ENCODE results near the gene AGER.
"Not testable (repeated sequence)": the region's sequence is repeated elsewhere in the genome, so short reads cannot be mapped to it uniquely, and the experiment has no call there.

AGER gene

GRCh38 chr6:32146687-32147086, 37.4 kb downstream of the AGER start:
- DNase-seq, result no peak

- peak; percentile 22 for DNase-seq
These were observed 37.8 kb downstream of the AGER start for GRCh38 chr6:32146287-32146686.

- not testable (repeated sequence) for DNase-seq
These were observed 39.8 kb downstream of the AGER start for GRCh38 chr6:32144238-32144637.

- no peak for DNase-seq
These were observed 43.5 kb downstream of the AGER start for GRCh38 chr6:32140420-32141046.

DNA sequence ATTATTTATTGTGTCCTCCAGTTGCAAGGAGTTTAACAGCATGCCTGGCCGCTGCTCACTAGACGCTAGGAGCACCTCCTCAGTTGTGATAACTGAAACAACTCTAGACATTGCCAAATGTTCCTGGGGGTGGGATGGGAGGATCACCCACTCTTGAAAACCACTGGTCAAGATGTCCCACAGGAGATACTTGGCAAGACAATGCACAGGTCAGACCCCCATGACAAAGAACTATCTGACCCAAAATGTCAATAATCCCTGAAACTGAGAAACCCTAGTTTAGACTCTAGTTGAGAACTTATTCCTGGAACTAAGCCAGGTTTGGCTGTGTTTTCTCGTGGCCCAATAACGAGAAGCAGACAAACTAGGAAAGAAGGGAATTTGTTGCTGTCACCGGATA, 44.5 kb downstream of the AGER start:
- DNase-seq, result no peak

DNA sequence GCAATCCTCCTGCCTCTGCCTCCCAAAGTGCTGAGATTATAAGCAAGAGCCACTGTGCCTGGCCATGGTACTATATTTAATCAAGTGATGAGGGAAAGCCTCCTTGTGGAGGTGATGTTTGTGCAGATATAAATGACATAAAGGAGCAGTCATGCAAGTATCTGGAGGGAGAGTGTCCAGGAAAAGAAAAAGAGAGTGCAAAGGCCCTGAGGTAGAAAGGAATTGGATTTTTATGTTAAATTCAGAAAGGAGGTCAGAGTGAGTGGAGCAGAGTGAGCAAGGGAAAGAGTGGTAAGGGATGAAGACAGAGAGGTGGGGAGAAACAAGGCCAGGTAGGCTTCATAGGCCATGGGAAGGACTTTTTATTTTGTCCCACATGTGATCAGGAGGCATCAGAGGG, 46.6 kb downstream of the AGER start:
- DNase-seq, result no peak

- peak; percentile 37 for DNase-seq
These were observed 50.3 kb downstream of the AGER start for GRCh38 chr6:32133786-32134185.

GRCh38 chr6:32132110-32132509, 51.9 kb downstream of the AGER start:
- DNase-seq, result no peak

GRCh38 chr6:32131439-32131948, 52.6 kb downstream of the AGER start:
- no peak for DNase-seq
